ENCODE results near the gene ZNF385C. TPM values are rescaled to one million over a fixed set of nuclear protein-coding genes. Genes with fewer than 3 reads are reported as not detected.
A peak's percentile ranks its signal among the peaks of the same experiment; 100 is the strongest.

The ZNF385C gene
- total and polyA plus RNA-seq, 8 donors, result 0.31 to 3.8 (median 2.7) TPM

- no peak overlapping the region for H3K4me3 ChIP-seq
- no peaks in the 10 kb centered on the region for H3K27me3 ChIP-seq
- H3K36me3 ChIP-seq, result peaks cover 0 to 36% of the 10 kb centered on the region in 2 donors
- no peak overlapping the region for H3K27ac ChIP-seq
- peaks cover 5 to 37% of the 10 kb centered on the region in 2 donors for H3K4me1 ChIP-seq
- DNase-seq (no peak), ATAC-seq (no peak)
- intact Hi-C loops (cut with DNase I), result loop anchor here in 1 of 2 donors (10.0 kb wide), 1 partner anchor 94 kb away; the partner anchor contains the start of gene NKIRAS2
- TF ChIP-seq, protein P1, sequence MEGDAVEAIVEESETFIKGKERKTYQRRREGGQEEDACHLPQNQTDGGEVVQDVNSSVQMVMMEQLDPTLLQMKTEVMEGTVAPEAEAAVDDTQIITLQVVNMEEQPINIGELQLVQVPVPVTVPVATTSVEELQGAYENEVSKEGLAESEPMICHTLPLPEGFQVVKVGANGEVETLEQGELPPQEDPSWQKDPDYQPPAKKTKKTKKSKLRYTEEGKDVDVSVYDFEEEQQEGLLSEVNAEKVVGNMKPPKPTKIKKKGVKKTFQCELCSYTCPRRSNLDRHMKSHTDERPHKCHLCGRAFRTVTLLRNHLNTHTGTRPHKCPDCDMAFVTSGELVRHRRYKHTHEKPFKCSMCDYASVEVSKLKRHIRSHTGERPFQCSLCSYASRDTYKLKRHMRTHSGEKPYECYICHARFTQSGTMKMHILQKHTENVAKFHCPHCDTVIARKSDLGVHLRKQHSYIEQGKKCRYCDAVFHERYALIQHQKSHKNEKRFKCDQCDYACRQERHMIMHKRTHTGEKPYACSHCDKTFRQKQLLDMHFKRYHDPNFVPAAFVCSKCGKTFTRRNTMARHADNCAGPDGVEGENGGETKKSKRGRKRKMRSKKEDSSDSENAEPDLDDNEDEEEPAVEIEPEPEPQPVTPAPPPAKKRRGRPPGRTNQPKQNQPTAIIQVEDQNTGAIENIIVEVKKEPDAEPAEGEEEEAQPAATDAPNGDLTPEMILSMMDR (IDR thresholded peaks at IDR 0.05), result peak in 1 of 2 donors; percentile 34
- H3K9me3 ChIP-seq, result no peaks in the 10 kb centered on the region
Measured at GRCh38 chr17:42118545-42118944, 20.3 kb upstream of the ZNF385C start.

DNA sequence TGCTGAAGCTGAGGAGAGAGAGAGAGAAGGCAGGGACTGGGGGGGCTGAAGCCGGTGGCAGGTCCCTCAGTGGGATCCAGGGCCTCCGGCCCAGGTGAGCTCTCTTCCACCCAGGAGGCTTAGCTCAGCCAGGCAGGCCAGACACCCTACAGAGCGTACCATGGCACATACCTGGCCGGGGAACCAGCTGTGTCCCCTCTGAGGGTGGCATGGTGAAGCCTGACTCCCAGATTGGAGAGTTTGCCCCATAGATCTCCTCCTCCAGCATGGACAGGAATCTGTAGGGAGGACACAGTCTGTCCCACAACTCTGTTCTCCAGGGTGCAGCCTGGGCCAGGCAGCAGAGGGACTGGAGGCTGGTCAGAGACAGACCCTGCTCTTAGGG, 19.8 kb upstream of the ZNF385C start:
- ATAC-seq (no peak), DNase-seq (no peak)
- intact Hi-C loops (cut with DNase I), result loop anchor here in 1 of 2 donors (10.0 kb wide), 1 partner anchor 93 kb away; the partner anchor contains the start of gene NKIRAS2
- no peak overlapping the region for H3K27ac ChIP-seq
- H3K4me1 ChIP-seq, result peaks cover 7 to 40% of the 10 kb centered on the region in 2 donors
- no peaks in the 10 kb centered on the region for H3K9me3 ChIP-seq
- H3K4me3 ChIP-seq, result no peak overlapping the region
- H3K27me3 ChIP-seq, result no peaks in the 10 kb centered on the region
- peaks cover 0 to 38% of the 10 kb centered on the region in 2 donors for H3K36me3 ChIP-seq
- TF ChIP-seq, protein P1 (IDR thresholded peaks at IDR 0.05), result no peak

DNA sequence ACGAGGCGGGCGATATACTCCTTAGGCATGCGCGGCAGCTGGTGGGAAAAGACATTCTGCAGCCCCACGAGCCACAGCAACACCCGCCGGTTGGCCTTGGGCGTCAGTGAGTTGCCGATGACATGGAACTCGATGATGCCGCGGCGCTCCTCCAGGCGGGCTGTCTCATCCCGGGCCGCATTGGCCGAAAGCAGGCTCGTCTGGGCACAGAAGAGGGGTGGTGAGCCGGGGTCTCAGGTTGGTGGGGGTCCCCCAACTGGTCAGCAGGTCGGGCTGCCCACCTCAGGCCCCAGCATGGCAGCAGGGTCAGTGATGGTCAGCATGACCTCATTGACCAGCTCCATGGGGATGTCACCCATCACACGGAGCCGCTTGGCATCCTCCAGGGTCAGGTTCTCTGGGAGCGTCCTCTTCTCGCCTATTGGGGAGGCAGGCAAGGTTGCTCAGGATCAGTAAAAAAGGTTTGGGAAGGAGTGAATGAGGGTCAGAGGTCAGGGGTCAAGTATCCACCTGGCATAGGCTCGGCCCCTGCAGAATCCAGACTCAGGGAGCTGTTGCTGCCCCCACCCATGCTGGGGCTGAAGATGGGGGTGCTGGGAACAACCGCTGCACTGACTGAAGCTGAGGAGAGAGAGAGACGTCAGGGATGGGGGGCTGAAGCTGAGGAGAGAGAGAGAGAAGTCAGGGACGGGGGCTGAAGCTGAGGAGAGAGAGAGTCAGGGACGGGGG, 19.3 kb upstream of the ZNF385C start:
- no peaks in the 10 kb centered on the region for H3K27me3 ChIP-seq
- peak in 1 of 4 donors; percentile 74 for DNase-seq
- no peak overlapping the region for H3K27ac ChIP-seq
- ATAC-seq, result no peak
- H3K36me3 ChIP-seq, result peaks cover 0 to 32% of the 10 kb centered on the region in 2 donors
- TF ChIP-seq, protein P1 (IDR thresholded peaks at IDR 0.05), result no peak
- H3K9me3 ChIP-seq, result no peaks in the 10 kb centered on the region
- intact Hi-C loops (cut with DNase I), result loop anchor here in 1 of 2 donors (2.0 to 10.0 kb wide), 2 partner anchors 93 to 157 kb away; partner anchors contain the start of gene NKIRAS2
- peaks cover 11 to 42% of the 10 kb centered on the region in 2 donors for H3K4me1 ChIP-seq
- no peak overlapping the region for H3K4me3 ChIP-seq

GRCh38 chr17:42116705-42117396, 18.6 kb upstream of the ZNF385C start:
- Histone ChIP-seq H3K4me3 (no peak overlapping the region), H3K27ac (no peak overlapping the region), H3K27me3 (no peaks in the 10 kb centered on the region), H3K4me1 (peaks cover 12 to 41% of the 10 kb centered on the region in 2 donors), H3K9me3 (no peaks in the 10 kb centered on the region), H3K36me3 (peaks cover 0 to 30% of the 10 kb centered on the region in 2 donors)
- ATAC-seq (peak; percentile 40), DNase-seq (peak; percentile 56 to 86 (median 80))
- intact Hi-C loops (cut with DNase I), result loop anchor here in 1 of 2 donors (2.0 to 10.0 kb wide), 2 partner anchors 92 to 156 kb away; partner anchors contain the start of gene NKIRAS2
- TF ChIP-seq, protein P1 (IDR thresholded peaks at IDR 0.05), result peak; percentile 77 to 88

DNA sequence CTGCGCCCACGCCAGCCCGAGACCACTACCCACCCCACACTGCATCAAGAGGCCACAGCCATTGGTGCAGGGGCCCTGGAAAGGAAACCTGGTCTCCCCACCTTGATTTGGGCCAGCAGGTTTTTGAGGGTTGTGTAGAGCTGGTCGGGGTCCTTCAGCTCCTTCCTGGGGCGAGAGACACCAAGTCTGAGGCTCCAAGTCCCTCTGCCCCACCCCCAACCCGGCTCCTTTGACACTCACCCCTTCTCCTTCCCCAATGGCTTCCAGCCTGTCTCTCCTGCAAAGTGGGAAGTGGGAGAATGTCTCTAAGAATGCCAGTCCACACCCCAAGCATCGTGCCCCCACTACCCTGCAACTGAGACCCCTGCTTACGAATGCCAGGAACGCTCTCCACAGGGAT, 15.8 kb upstream of the ZNF385C start:
- Histone ChIP-seq H3K4me1 (peaks cover 13 to 27% of the 10 kb centered on the region in 2 donors), H3K27me3 (no peaks in the 10 kb centered on the region), H3K36me3 (peaks cover 0 to 39% of the 10 kb centered on the region in 2 donors), H3K4me3 (no peak overlapping the region), H3K9me3 (no peaks in the 10 kb centered on the region), H3K27ac (no peak overlapping the region)
- no peak for DNase-seq
- intact Hi-C loops (cut with DNase I), result loop anchor here in 1 of 2 donors (10.0 kb wide), 1 partner anchor 89 kb away; the partner anchor contains the start of gene NKIRAS2
- TF ChIP-seq, protein P1 (IDR thresholded peaks at IDR 0.05), result no peak
- no peak for ATAC-seq

All from left lung (tissue), 10 donors.